H1 (cell line): ENCODE data around the gene ENKD1. TPM values are rescaled to one million over a fixed set of nuclear protein-coding genes. Genes with fewer than 3 reads are reported as not detected.

Experiments used
- ATF2 ChIP-seq: IDR thresholded peaks from 2 replicates; pipeline ENCODE4 v1.6.1; 2012; ENCODE audit warnings: low read length, inconsistent platforms
- CBX5 ChIP-seq: fragments of 300-800, 300-1000 bp; sonication (generic); IDR thresholded peaks from 2 replicates; pipeline ENCODE4 v1.7.1; 2016; ENCODE audit warnings: antibody characterized with exemption, low read length, low read depth
- RXRA ChIP-seq: IDR thresholded peaks from 2 replicates; pipeline ENCODE4 v1.6.1; 2011; ENCODE audit warnings: low read depth, mild to moderate bottlenecking, low read length, moderate library complexity; ENCODE audit not compliant: insufficient read depth
- polyA plus RNA-seq, 7 experiments: library from polyadenylated mRNA; depleted of rRNA in 3 of 7; stranded (reverse) in 5 of 7; unstranded in 2 of 7; fragments of >200 nt in 5 of 7; fragments of 200-250 nt in 2 of 7; gene quantifications; 1 replicate in 5 of 7; 2 replicates in 1 of 7; 4 replicates in 1 of 7; pipeline versions ENCODE4 v1.2.1 to v1.2.3, GENCODE V29; 2011 to 2013; ENCODE audit warnings: missing spikeins in 2 of 7, mixed read lengths in 2 of 7
- total RNA-seq: library from RNA; stranded (reverse); fragmentation: NEBNext Ultra II Directional; extraction: Animal tissue kit (Norgen Biotek cat#: 25700); gene quantifications from 2 replicates; pipeline ENCODE4 v1.2.1, GENCODE V29; 2021

The ENKD1 gene
- total and polyA plus RNA-seq, 2 of the 8 experiments (the other 6 are each of a cell fraction or from before 2014, with no cell fraction given), result 12.9 to 16.1 TPM

DNA sequence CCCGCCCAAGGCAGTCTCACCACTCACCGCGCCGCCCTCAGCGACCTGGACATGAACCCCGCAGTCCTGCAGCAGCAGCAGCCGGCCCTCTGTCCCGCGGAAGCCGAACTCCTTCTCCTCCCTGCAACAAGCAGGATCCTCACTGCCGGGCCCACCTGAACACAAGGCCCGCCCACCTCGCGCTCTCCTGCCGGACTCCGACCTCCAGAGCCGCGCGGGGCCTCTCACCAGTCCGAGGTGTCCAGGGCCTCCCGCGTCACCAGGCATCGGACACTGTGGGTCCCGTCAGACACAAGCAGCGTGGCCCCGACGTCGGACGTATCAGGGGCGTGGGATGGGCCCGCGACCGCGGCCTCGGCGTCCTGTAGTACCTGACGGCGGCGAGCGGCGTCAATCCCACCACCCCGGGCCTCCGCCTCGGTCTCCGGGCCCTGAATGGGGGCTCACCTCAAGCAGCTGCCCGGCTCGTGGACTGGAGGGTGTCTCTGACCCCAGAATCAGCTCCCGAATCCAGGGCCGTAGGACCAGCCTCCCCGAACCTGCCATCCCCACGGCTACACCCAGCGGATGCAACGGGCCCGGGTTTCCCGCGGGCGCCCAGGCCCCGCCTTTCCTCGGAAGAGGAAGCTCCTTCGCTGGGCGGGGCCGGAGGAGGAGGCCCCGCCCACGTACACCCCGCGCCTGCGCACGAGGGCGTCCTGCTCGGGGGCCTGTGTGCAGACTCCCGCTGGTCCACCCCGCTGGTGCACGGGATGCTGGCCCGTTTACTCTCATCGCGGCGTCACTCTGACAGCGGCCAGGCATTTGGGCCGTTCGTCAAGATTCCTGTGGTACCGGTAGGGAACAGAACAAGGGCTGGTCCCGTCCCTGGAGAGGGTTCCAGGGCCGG, 6.6 kb downstream of the ENKD1 start, which contains the start of gene ACD (continued):
- TF ChIP-seq ATF2, result no peak
- no peak for TF ChIP-seq RXRA
- TF ChIP-seq CBX5, result no peak
